Gastrocnemius medialis (tissue), 4 donors: ENCODE data around the gene TRABD2A. TPM values are rescaled to one million over a fixed set of nuclear protein-coding genes. Genes with fewer than 3 reads are reported as not detected.
A peak's percentile ranks its signal among the peaks of the same experiment; 100 is the strongest.

Source experiments
- ATAC-seq, 2 donors: fragments of 150-250 bp; one replicate each; pipeline ENCODE4 v1.9.1; 2016
- DNase-seq, 2 donors: peaks; one replicate each; pipeline ENCODE4 v3.0.0-alpha.2; 2019
- H3K27ac ChIP-seq, 4 donors: fragments of 200-600 bp; sonication (generic); 1 replicate in 1 of 4; 2 replicates in 3 of 4; pipeline ENCODE4 v1.5.1; 2016 to 2018; ENCODE audit warnings: mild to moderate bottlenecking in 2 of 4, moderate library complexity in 1 of 4
- H3K27me3 ChIP-seq, 3 donors: fragments of 200-600 bp; sonication (generic) in 2 of 3; 1 replicate in 1 of 3; 2 replicates in 2 of 3; pipeline versions ENCODE4 v1.5.1 to v1.6.0; 2016 to 2019; ENCODE audit warnings: mild to moderate bottlenecking in 1 of 3, moderate library complexity in 1 of 3
- H3K36me3 ChIP-seq, 2 donors: fragments of 200-600 bp; sonication (generic) in 1 of 2; one replicate each; pipeline ENCODE4 v1.5.1; 2017 to 2018
- H3K4me1 ChIP-seq, 2 donors: fragments of 200-600 bp; sonication (generic) in 1 of 2; one replicate each; pipeline ENCODE4 v1.5.1; 2016 to 2017; ENCODE audit warnings: mild to moderate bottlenecking in 2 of 2
- H3K4me3 ChIP-seq, 4 donors: fragments of 200-600 bp; sonication (generic) in 3 of 4; 1 replicate in 1 of 4; 2 replicates in 3 of 4; pipeline ENCODE4 v1.5.1; 2016 to 2019; ENCODE audit warnings: mild to moderate bottlenecking in 2 of 4
- H3K9me3 ChIP-seq, 3 donors: fragments of 200-600 bp; sonication (generic) in 2 of 3; 1 replicate in 1 of 3; 2 replicates in 2 of 3; pipeline ENCODE4 v1.5.1; 2016 to 2019
- CTCF ChIP-seq, 5 experiments: fragments of 450-650 bp in 3 of 5; fragments of 200-600 bp in 2 of 5; sonication (generic) in 2 of 5; IDR thresholded peaks in 4 of 5; conservative IDR thresholded peaks in 1 of 5; 1 replicate in 4 of 5; 2 replicates in 1 of 5; pipeline ENCODE4 v1.5.1; 2016 to 2019; ENCODE audit warnings: antibody characterized with exemption in 5 of 5, mild to moderate bottlenecking in 3 of 5, moderate library complexity in 3 of 5
- POLR2A ChIP-seq, 2 donors: fragments of 450-650 bp; IDR thresholded peaks; one replicate each; pipeline ENCODE4 v1.6.1; 2017; ENCODE audit warnings: antibody characterized with exemption in 2 of 2, mild to moderate bottlenecking in 2 of 2, moderate library complexity in 2 of 2
- in situ Hi-C, 4 donors: fragments of 200-750 bp; cut with MboI; loops; one replicate each; pipeline versions ENCODE4 v1.15.0 to v1.8.0; 2017; ENCODE audit warnings: low sequenced_read_pairs in 4 of 4
- intact Hi-C: fragments of 100-400 bp; cut with DNase I; formaldehyde crosslinking; loops from one replicate; pipeline ENCODE4 v1.15.1; 2023; ENCODE audit warnings: low total_unique reads
- total RNA-seq, 4 donors: library from RNA; depleted of rRNA; stranded (reverse); fragments of >200 nt; gene quantifications; one replicate each; pipeline versions ENCODE4 v1.1.0 to v1.2.3, GENCODE V29; 2016

TRABD2A gene
- total RNA-seq, 4 donors from 2014 or later = 0.27 to 0.97 (median 0.64) TPM

GRCh38 chr2:84904717-84905174 is 23.9 kb upstream of the TRABD2A start:
- H3K9me3 ChIP-seq = no peaks in the 10 kb centered on the region
- H3K4me3 ChIP-seq = peak overlapping the region; percentile 78 to 96 (median 80)
- peaks cover 5 to 21% of the 10 kb centered on the region in 2 donors for H3K4me1 ChIP-seq
- no peaks in the 10 kb centered on the region for H3K36me3 ChIP-seq
- ATAC-seq = peak; percentile 70 to 75
- H3K27me3 ChIP-seq = peaks cover 0 to 8% (median 0%) of the 10 kb centered on the region in 3 donors
- H3K27ac ChIP-seq = peak overlapping the region; percentile 73 to 87 (median 82)
- intact Hi-C loops (loop anchor here (2.0 kb wide), 1 partner anchor 20 kb away; no protein-coding TSS in a partner anchor), in situ Hi-C loops (loop anchor here in 1 of 4 donors (25.0 kb wide), 1 partner anchor 358 kb away; no protein-coding TSS in a partner anchor)
- TF ChIP-seq CTCF (IDR thresholded peaks at IDR 0.05 in 4 of 5, conservative IDR thresholded peaks at IDR 0.05 in 1 of 5) (no peak), POLR2A (IDR thresholded peaks at IDR 0.05) (peak; percentile 16 to 32)
- DNase-seq = peak; percentile 64 to 71

- in situ Hi-C loops = loop anchor here in 1 of 4 donors (25.0 kb wide), 1 partner anchor 358 kb away; no protein-coding TSS in a partner anchor
- H3K4me1 ChIP-seq = peaks cover 5 to 21% of the 10 kb centered on the region in 2 donors
- H3K27me3 ChIP-seq = peaks cover 0 to 8% (median 0%) of the 10 kb centered on the region in 3 donors
- TF ChIP-seq CTCF (IDR thresholded peaks at IDR 0.05 in 4 of 5, conservative IDR thresholded peaks at IDR 0.05 in 1 of 5) = no peak
- TF ChIP-seq POLR2A (IDR thresholded peaks at IDR 0.05) = no peak
- peak overlapping the region; percentile 78 to 96 (median 80) for H3K4me3 ChIP-seq
- intact Hi-C loops = loop anchor here (2.0 kb wide), 1 partner anchor 21 kb away; no protein-coding TSS in a partner anchor
- DNase-seq = no peak
- no peaks in the 10 kb centered on the region for H3K9me3 ChIP-seq
- ATAC-seq = no peak
- H3K36me3 ChIP-seq = no peaks in the 10 kb centered on the region
- peak overlapping the region; percentile 73 to 87 (median 82) for H3K27ac ChIP-seq
Measured at GRCh38 chr2:84904151-84904550, 23.3 kb upstream of the TRABD2A start.

- Histone ChIP-seq H3K4me3 (no peak overlapping the region), H3K27me3 (peaks cover 0 to 8% (median 0%) of the 10 kb centered on the region in 3 donors), H3K4me1 (peaks cover 10 to 21% of the 10 kb centered on the region in 2 donors), H3K9me3 (no peaks in the 10 kb centered on the region), H3K27ac (no peak overlapping the region), H3K36me3 (no peaks in the 10 kb centered on the region)
- intact Hi-C loops = no loop called here
- DNase-seq = no peak
- in situ Hi-C loops = loop anchor here in 1 of 4 donors (25.0 kb wide), 1 partner anchor 360 kb away; no protein-coding TSS in a partner anchor
- no peak for ATAC-seq
- no peak for TF ChIP-seq CTCF (IDR thresholded peaks at IDR 0.05 in 4 of 5, conservative IDR thresholded peaks at IDR 0.05 in 1 of 5)
- TF ChIP-seq POLR2A (IDR thresholded peaks at IDR 0.05) = no peak
Measured at GRCh38 chr2:84902526-84902925, 21.6 kb upstream of the TRABD2A start.

- in situ Hi-C loops = loop anchor here in 1 of 4 donors (25.0 kb wide), 1 partner anchor 361 kb away; no protein-coding TSS in a partner anchor
- Histone ChIP-seq H3K4me1 (peaks cover 10 to 20% of the 10 kb centered on the region in 2 donors), H3K36me3 (no peaks in the 10 kb centered on the region), H3K9me3 (no peaks in the 10 kb centered on the region), H3K4me3 (no peak overlapping the region), H3K27ac (no peak overlapping the region), H3K27me3 (peaks cover 0 to 8% (median 0%) of the 10 kb centered on the region in 3 donors)
- TF ChIP-seq CTCF (IDR thresholded peaks at IDR 0.05 in 4 of 5, conservative IDR thresholded peaks at IDR 0.05 in 1 of 5) (no peak), POLR2A (IDR thresholded peaks at IDR 0.05) (no peak)
- ATAC-seq (no peak), DNase-seq (no peak)
- intact Hi-C loops = no loop called here
Measured at GRCh38 chr2:84901593-84902120, 20.8 kb upstream of the TRABD2A start.
